Nephron progenitor cell (in vitro differentiated cells): Measurements from ENCODE around the gene FUT3.
A peak's percentile ranks its signal among the peaks of the same experiment; 100 is the strongest.

Source experiments
- DNase-seq: peaks from one replicate; pipeline ENCODE4 v3.0.0; 2021
- H3K27ac Mint-ChIP-seq: 2 replicates; pipeline ENCODE4 v1.8.0; 2021; ENCODE audit warnings: mild to moderate bottlenecking, moderate library complexity, mixed read lengths
- H3K27me3 Mint-ChIP-seq: 2 replicates; pipeline ENCODE4 v1.8.0; 2021; ENCODE audit warnings: mild to moderate bottlenecking, low read depth, mixed read lengths; ENCODE audit not compliant: poor library complexity
- H3K36me3 Mint-ChIP-seq: 2 replicates; pipeline ENCODE4 v1.8.0; 2021; ENCODE audit warnings: low read depth, mixed read lengths
- H3K4me1 Mint-ChIP-seq: 2 replicates; pipeline ENCODE4 v1.8.0; 2021; ENCODE audit warnings: mixed read lengths
- H3K4me3 Mint-ChIP-seq: 2 replicates; pipeline ENCODE4 v1.8.0; 2021; ENCODE audit warnings: mild to moderate bottlenecking, moderate library complexity, mixed read lengths
- H3K9me3 Mint-ChIP-seq: 2 replicates; pipeline ENCODE4 v1.8.0; 2021; ENCODE audit warnings: mild to moderate bottlenecking, moderate library complexity, mixed read lengths
- CTCF ChIP-seq: fragments of 200-600 bp; sonication (generic); IDR thresholded peaks from 2 replicates; pipeline ENCODE4 v1.5.0; 2021; ENCODE audit warnings: antibody characterized with exemption

The FUT3 gene

GRCh38 chr19:5895890-5896289 is 44.6 kb upstream of the FUT3 start:
- Mint-ChIP-seq H3K36me3 (peaks cover 8% of the 10 kb centered on the region), H3K4me1 (peaks cover 6% of the 10 kb centered on the region), H3K4me3 (no peak overlapping the region), H3K9me3 (no peaks in the 10 kb centered on the region), H3K27me3 (no peaks in the 10 kb centered on the region), H3K27ac (peak overlapping the region; percentile 75)
- no peak for DNase-seq
- no peak for TF ChIP-seq CTCF

- H3K27me3 Mint-ChIP-seq, result no peaks in the 10 kb centered on the region
- H3K9me3 Mint-ChIP-seq, result no peaks in the 10 kb centered on the region
- DNase-seq, result no peak
- no peak for TF ChIP-seq CTCF
- H3K4me3 Mint-ChIP-seq, result no peak overlapping the region
- H3K4me1 Mint-ChIP-seq, result peaks cover 6% of the 10 kb centered on the region
- H3K27ac Mint-ChIP-seq, result no peak overlapping the region
- peaks cover 6% of the 10 kb centered on the region for H3K36me3 Mint-ChIP-seq
These were observed 44.2 kb upstream of the FUT3 start for GRCh38 chr19:5895409-5895808.

GRCh38 chr19:5894704-5895349 is 43.6 kb upstream of the FUT3 start:
- no peak for DNase-seq
- Mint-ChIP-seq H3K4me3 (no peak overlapping the region), H3K36me3 (peaks cover under 1% of the 10 kb centered on the region), H3K9me3 (no peaks in the 10 kb centered on the region), H3K27me3 (no peaks in the 10 kb centered on the region), H3K27ac (no peak overlapping the region), H3K4me1 (peaks cover 7% of the 10 kb centered on the region)
- TF ChIP-seq CTCF, result no peak

GRCh38 chr19:5893907-5894703 is 42.9 kb upstream of the FUT3 start:
- H3K4me1 Mint-ChIP-seq, result peaks cover 13% of the 10 kb centered on the region
- no peak for TF ChIP-seq CTCF
- H3K4me3 Mint-ChIP-seq, result no peak overlapping the region
- no peak overlapping the region for H3K27ac Mint-ChIP-seq
- DNase-seq, result peak; percentile 46
- H3K27me3 Mint-ChIP-seq, result peaks cover 1% of the 10 kb centered on the region
- no peaks in the 10 kb centered on the region for H3K9me3 Mint-ChIP-seq
- no peaks in the 10 kb centered on the region for H3K36me3 Mint-ChIP-seq

- peaks cover 3% of the 10 kb centered on the region for H3K27me3 Mint-ChIP-seq
- H3K4me1 Mint-ChIP-seq, result peaks cover 13% of the 10 kb centered on the region
- TF ChIP-seq CTCF, result no peak
- no peak overlapping the region for H3K4me3 Mint-ChIP-seq
- H3K27ac Mint-ChIP-seq, result no peak overlapping the region
- DNase-seq, result no peak
- no peaks in the 10 kb centered on the region for H3K9me3 Mint-ChIP-seq
- H3K36me3 Mint-ChIP-seq, result no peaks in the 10 kb centered on the region
These were observed 42.2 kb upstream of the FUT3 start for GRCh38 chr19:5893296-5893903.
